Measurements from ENCODE around the gene GTPBP2. TPM values are rescaled to one million over a fixed set of nuclear protein-coding genes. Genes with fewer than 3 reads are reported as not detected.
A peak's percentile ranks its signal among the peaks of the same experiment; 100 is the strongest.

GTPBP2 gene
- total and polyA plus RNA-seq, 2 of the 13 experiments (the other 11 are each of a cell fraction or from before 2014, with no cell fraction given) = 26.9 to 88.2 TPM

GRCh38 chr6:43635387-43636307 is 6.6 kb upstream of the GTPBP2 start, which contains the start of gene MAD2L1BP (continued):
- TF ChIP-seq ZNF280D (CRISPR knock-in tag; IDR thresholded peaks at IDR 0.05) = no peak
- peak; percentile 75; the same call in 1 of the 2 replicates for TF ChIP-seq ZNF784 (CRISPR knock-in tag; IDR thresholded peaks at IDR 0.05; ENCODE audit: borderline replicate concordance)
- TF ChIP-seq, protein P1, sequence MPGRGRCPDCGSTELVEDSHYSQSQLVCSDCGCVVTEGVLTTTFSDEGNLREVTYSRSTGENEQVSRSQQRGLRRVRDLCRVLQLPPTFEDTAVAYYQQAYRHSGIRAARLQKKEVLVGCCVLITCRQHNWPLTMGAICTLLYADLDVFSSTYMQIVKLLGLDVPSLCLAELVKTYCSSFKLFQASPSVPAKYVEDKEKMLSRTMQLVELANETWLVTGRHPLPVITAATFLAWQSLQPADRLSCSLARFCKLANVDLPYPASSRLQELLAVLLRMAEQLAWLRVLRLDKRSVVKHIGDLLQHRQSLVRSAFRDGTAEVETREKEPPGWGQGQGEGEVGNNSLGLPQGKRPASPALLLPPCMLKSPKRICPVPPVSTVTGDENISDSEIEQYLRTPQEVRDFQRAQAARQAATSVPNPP (CRISPR knock-in tag; IDR thresholded peaks at IDR 0.05) = peak; percentile 31; the same call in 1 of the 2 replicates
- TF ChIP-seq, protein P2, sequence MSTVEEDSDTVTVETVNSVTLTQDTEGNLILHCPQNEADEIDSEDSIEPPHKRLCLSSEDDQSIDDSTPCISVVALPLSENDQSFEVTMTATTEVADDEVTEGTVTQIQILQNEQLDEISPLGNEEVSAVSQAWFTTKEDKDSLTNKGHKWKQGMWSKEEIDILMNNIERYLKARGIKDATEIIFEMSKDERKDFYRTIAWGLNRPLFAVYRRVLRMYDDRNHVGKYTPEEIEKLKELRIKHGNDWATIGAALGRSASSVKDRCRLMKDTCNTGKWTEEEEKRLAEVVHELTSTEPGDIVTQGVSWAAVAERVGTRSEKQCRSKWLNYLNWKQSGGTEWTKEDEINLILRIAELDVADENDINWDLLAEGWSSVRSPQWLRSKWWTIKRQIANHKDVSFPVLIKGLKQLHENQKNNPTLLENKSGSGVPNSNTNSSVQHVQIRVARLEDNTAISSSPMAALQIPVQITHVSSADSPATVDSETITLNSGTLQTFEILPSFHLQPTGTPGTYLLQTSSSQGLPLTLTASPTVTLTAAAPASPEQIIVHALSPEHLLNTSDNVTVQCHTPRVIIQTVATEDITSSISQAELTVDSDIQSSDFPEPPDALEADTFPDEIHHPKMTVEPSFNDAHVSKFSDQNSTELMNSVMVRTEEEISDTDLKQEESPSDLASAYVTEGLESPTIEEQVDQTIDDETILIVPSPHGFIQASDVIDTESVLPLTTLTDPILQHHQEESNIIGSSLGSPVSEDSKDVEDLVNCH (CRISPR knock-in tag; IDR thresholded peaks at IDR 0.05) = peak; percentile 56; the same call in 1 of the 2 replicates
- TF ChIP-seq MXI1 (IDR thresholded peaks at IDR 0.05; ENCODE audit: borderline replicate concordance, low read depth, low read length) = peak; percentile 58; the same call in 1 of the 3 replicates
- no peak; the same call in 1 of the 2 replicates for TF ChIP-seq ZSCAN22 (CRISPR knock-in tag; IDR thresholded peaks at IDR 0.05)
- TF ChIP-seq IRF9 (CRISPR knock-in tag; IDR thresholded peaks at IDR 0.05; ENCODE audit: borderline replicate concordance) = peak; percentile 94
- 0 out of 2 replicates have a peak, but pooled peaks have one; percentile 24 for TF ChIP-seq ADNP (CRISPR knock-in tag; IDR thresholded peaks at IDR 0.05)
- peak; percentile 67; the same call in 1 of the 2 replicates for TF ChIP-seq SP4 (CRISPR knock-in tag; IDR thresholded peaks at IDR 0.05)
- TF ChIP-seq, protein P3, sequence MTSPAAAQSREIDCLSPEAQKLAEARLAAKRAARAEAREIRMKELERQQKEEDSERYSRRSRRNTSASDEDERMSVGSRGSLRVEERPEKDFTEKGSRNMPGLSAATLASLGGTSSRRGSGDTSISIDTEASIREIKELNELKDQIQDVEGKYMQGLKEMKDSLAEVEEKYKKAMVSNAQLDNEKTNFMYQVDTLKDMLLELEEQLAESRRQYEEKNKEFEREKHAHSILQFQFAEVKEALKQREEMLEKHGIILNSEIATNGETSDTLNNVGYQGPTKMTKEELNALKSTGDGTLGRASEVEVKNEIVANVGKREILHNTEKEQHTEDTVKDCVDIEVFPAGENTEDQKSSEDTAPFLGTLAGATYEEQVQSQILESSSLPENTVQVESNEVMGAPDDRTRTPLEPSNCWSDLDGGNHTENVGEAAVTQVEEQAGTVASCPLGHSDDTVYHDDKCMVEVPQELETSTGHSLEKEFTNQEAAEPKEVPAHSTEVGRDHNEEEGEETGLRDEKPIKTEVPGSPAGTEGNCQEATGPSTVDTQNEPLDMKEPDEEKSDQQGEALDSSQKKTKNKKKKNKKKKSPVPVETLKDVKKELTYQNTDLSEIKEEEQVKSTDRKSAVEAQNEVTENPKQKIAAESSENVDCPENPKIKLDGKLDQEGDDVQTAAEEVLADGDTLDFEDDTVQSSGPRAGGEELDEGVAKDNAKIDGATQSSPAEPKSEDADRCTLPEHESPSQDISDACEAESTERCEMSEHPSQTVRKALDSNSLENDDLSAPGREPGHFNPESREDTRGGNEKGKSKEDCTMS (CRISPR knock-in tag; conservative IDR thresholded peaks at IDR 0.05) = no peak; the same call in 1 of the 2 replicates
